GM06990 (cell line): ENCODE results near the gene PNPLA1.

Experiments
- DNase-seq: peaks from one replicate; pipeline ENCODE4 v3.0.0-alpha.2; 2011; ENCODE audit not compliant: insufficient read length; ENCODE audit errors: extremely low read depth
- H3K27me3 ChIP-seq: replicated peaks from 2 replicates; pipeline ENCODE4 v1.6.0; 2011; ENCODE audit warnings: low read length; ENCODE audit not compliant: control insufficient read depth, insufficient read depth
- H3K36me3 ChIP-seq: 2 replicates; pipeline ENCODE4 v1.5.1; 2011; ENCODE audit warnings: low read length; ENCODE audit not compliant: control insufficient read depth, insufficient read depth
- H3K4me3 ChIP-seq: replicated peaks from 2 replicates; pipeline ENCODE4 v1.5.1; 2011; ENCODE audit warnings: low read depth, mild to moderate bottlenecking, control low read depth, low read length
- CTCF ChIP-seq: IDR thresholded peaks from 2 replicates; pipeline ENCODE4 v1.5.1; 2011; ENCODE audit warnings: low read length, control low read depth, mild to moderate bottlenecking, inconsistent platforms; ENCODE audit not compliant: insufficient read depth, poor library complexity, severe bottlenecking

The PNPLA1 gene

GRCh38 chr6:36273802-36274514 is 4.1 kb downstream of the PNPLA1 start:
- no peak for TF ChIP-seq CTCF
- H3K27me3 ChIP-seq = peaks cover 2% of the 10 kb centered on the region; the same call in 1 of the 2 replicates

GRCh38 chr6:36276581-36277536 is 7.0 kb downstream of the PNPLA1 start:
- peaks cover 3% of the 10 kb centered on the region; the same call in 1 of the 2 replicates for H3K27me3 ChIP-seq

More at GRCh38 chr6:36273802-36274514, 4.1 kb downstream of the PNPLA1 start:
- no peak for DNase-seq
- H3K4me3 ChIP-seq = no peak overlapping the region
- H3K36me3 ChIP-seq = no peaks in the 10 kb centered on the region

GRCh38 chr6:36277946-36278470 is 8.1 kb downstream of the PNPLA1 start:
- no peak overlapping the region for H3K4me3 ChIP-seq
- no peaks in the 10 kb centered on the region for H3K36me3 ChIP-seq
- DNase-seq = no peak
- no peak for TF ChIP-seq CTCF
- H3K27me3 ChIP-seq = peaks cover 3% of the 10 kb centered on the region; the same call in 1 of the 2 replicates

More at GRCh38 chr6:36276581-36277536, 7.0 kb downstream of the PNPLA1 start:
- H3K36me3 ChIP-seq = no peaks in the 10 kb centered on the region
- TF ChIP-seq CTCF = no peak
- DNase-seq = no peak
- no peak overlapping the region for H3K4me3 ChIP-seq

GRCh38 chr6:36280467-36280866 is 10.6 kb downstream of the PNPLA1 start:
- Histone ChIP-seq H3K27me3 (peaks cover 6% of the 10 kb centered on the region), H3K4me3 (no peak overlapping the region), H3K36me3 (no peaks in the 10 kb centered on the region)
- no peak for DNase-seq
- TF ChIP-seq CTCF = no peak

- no peak for TF ChIP-seq CTCF
- H3K36me3 ChIP-seq = no peaks in the 10 kb centered on the region
- DNase-seq = no peak
- H3K4me3 ChIP-seq = no peak overlapping the region
- H3K27me3 ChIP-seq = peaks cover 6% of the 10 kb centered on the region
Measured at GRCh38 chr6:36280983-36281382, 11.1 kb downstream of the PNPLA1 start.
